Hematopoietic multipotent progenitor cell (in vitro differentiated cells): ENCODE data around the gene RNASE4. TPM values are rescaled to one million over a fixed set of nuclear protein-coding genes. Genes with fewer than 3 reads are reported as not detected.
"Not testable (repeated sequence)": the region's sequence is repeated elsewhere in the genome, so short reads cannot be mapped to it uniquely, and the experiment has no call there.

Experiments used
- DNase-seq, 3 donors: peaks; one replicate each; pipeline ENCODE4 v3.0.0-alpha.2; 2011 to 2015; ENCODE audit warnings: low read depth in 2 of 3, low spot score in 2 of 3
- small RNA-seq: library from RNA; depleted of rRNA; stranded (forward); fragments of <200 nt; gene quantifications from one replicate; pipeline ENCODE3, GENCODE V24; 2012
- total RNA-seq: library from RNA; depleted of rRNA; stranded (reverse); fragments of >200 nt; gene quantifications from one replicate; pipeline ENCODE4 v1.2.3, GENCODE V29; 2012

Gene RNASE4
- total RNA-seq, 1 donor = 8.9 TPM

GRCh38 chr14:20734430-20734806 lies 50.1 kb downstream of the RNASE4 start:
- DNase-seq = no peak

DNA sequence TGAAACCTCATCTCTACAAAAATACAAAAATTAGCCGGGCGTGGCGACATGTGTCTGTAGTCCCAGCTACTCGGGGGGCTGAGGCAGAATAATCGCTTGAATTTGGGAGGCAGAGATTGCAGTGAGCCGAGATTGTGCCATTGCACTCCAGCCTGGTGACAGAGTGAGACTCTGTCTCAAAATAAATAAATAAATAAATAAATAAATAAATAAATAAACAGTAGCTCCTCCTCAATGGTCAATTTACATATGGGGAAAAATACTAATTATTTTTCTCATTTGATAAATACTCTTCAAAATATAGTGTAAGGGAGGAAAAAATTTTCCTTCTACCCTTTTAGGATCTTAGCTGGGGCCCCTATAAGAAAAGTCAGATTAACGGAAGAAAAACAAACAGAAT lies 53.9 kb downstream of the RNASE4 start:
- not testable (repeated sequence) for DNase-seq

GRCh38 chr14:20742132-20742531 lies 57.8 kb downstream of the RNASE4 start:
- DNase-seq = no peak

DNA sequence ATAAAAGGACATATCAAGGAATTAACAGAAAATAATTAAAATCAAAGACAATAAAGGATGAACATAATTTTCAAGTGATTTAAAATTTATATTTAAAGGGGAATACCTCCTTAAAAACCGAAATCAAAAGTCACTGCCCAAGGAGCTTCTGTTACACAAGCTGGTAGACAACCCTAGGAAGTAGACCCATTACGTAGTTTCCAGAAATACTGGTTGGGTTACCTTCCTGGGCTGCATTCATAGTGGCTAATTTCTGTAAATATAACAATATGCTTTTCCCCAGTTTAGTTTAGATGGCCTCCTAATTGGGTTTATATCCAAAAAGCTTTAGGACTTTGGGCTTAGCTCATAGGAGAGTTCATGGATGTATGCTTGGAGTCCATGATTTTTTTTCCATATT lies 59.2 kb downstream of the RNASE4 start:
- no peak for DNase-seq

DNA sequence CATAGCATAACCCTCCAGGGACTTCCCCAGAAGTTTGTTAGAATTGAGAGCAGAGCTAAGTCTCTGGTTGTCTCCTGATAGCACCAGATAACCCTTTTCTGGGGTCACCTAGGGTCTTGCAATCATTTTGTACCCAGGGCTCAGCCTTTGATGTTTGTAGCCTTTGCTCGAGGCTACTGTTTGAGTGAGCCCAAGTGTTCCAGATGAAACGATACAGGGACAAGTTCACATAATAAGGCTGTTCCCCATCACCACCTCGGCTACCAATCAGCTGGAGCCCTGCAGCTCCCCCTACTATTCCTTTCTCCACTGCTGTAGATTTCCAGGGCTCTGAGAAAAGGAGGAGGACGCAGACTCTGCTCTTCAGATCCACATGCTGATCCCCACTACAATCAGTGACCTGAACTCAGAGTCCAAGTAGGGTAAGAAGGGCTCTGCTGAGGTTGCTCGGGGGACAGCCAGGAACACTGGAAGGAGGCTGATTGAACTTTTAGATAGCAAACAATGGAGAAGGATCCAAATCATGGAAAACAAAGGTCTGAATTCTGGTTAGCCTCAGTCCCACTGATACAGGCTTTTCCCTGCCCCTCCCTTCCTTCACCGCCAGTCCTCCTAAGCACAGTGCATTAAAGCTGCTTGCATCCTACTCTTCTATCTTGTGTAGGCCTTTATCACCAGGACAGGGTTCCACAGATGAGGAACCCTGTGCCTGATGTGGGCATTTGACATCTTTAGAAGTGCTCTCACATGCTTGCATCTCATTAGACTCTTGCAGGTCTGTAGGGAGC lies 61.4 kb downstream of the RNASE4 start, which contains the start of gene EDDM3A:
TSS of gene EDDM3A (plus strand) at position 317 of the 788 bp plus-strand sequence. CDS start 1,694 bp downstream, outside the sequence.
- DNase-seq = no peak

- DNase-seq = no peak
Observed at GRCh38 chr14:20746566-20746965, 62.2 kb downstream of the RNASE4 start.

DNA sequence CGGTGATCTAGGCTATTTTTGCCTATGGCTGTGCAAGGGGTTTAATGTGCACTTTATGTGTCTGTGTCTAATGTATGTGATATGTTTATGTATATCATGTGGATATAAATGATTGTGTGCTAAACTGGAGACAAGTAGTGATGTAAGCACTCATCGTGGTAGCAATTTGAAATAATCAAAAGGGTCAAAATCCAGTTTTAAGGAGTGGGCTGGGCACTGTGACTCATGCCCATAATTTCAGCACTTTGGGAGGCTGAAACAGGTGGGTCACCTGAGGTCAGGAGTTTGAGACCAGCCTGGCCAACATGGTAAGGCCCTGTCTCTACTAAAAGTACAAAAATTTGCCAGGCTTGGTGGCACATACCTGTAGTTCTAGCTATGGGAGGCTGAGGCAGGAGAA lies 64.1 kb downstream of the RNASE4 start:
- no peak for DNase-seq

- no peak for DNase-seq
Observed at GRCh38 chr14:20750194-20750593, 65.8 kb downstream of the RNASE4 start.

Small RNA genes lying within 50 kb of the gene (small RNA-seq; reads per million reads assigned to genes)
- gene RF00019 = not detected

Other genes starting within 250 kb of the RNASE4 start
- gene KLHL33, start 248.4 kb upstream of the RNASE4 start, total RNA-seq = 0.27 TPM
- 130 TPM for gene OSGEP, start 229.7 kb upstream of the RNASE4 start, total RNA-seq
- 253 TPM for gene APEX1, start 229.3 kb upstream of the RNASE4 start, total RNA-seq
- 36.1 TPM for gene PIP4P1, start 223.1 kb upstream of the RNASE4 start, total RNA-seq
- 86.4 TPM for gene PNP, start 215.2 kb upstream of the RNASE4 start, total RNA-seq
- not detected for gene RNASE10, start 179.0 kb upstream of the RNASE4 start, total RNA-seq
- gene RNASE9, start 123.5 kb upstream of the RNASE4 start, total RNA-seq = not detected
- gene RNASE11, start 96.6 kb upstream of the RNASE4 start, total RNA-seq = not detected
- not detected for gene RNASE12, start 93.2 kb upstream of the RNASE4 start, total RNA-seq
- gene OR6S1, start 42.9 kb upstream of the RNASE4 start, total RNA-seq = not detected
- gene ANG, start 4.2 kb downstream of the RNASE4 start, total RNA-seq = 2.7 TPM
- not detected for gene EDDM3A, start 61.3 kb downstream of the RNASE4 start, total RNA-seq
- gene EDDM3B, start 83.8 kb downstream of the RNASE4 start, total RNA-seq = not detected
- 3.8 TPM for gene RNASE6, start 96.7 kb downstream of the RNASE4 start, total RNA-seq
- gene RNASE1, start 118.3 kb downstream of the RNASE4 start, total RNA-seq = 1.3 TPM
- 3.0 TPM for gene RNASE3, start 206.8 kb downstream of the RNASE4 start, total RNA-seq